CD4-positive, alpha-beta T cell treated with Interleukin-10 for 1 hour (primary cell): ENCODE results near the gene AASDHPPT.

Experiments used
- DNase-seq: peaks from one replicate; pipeline ENCODE4 v3.0.0-alpha.2; 2020

The AASDHPPT gene

DNA sequence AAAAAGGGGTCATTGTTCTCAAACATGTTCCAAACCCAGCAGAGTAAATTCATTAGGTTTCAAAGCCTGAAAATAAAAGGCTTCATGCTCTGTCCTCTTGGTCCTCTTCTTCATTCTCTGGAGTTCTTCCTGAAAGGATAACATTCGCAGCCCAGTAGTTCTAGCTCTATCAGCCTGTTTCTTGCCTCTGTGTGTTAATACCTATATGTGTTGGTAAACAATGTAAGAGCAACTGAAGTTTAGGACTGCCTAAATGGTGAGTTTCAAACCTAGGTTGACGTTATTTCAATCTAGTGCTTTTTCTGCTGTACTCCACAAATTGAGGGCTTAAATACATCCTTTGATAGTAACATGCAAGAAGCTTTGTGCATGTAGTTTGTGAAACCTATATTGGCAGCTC, 9.4 kb downstream of the AASDHPPT start:
- DNase-seq, result no peak

DNA sequence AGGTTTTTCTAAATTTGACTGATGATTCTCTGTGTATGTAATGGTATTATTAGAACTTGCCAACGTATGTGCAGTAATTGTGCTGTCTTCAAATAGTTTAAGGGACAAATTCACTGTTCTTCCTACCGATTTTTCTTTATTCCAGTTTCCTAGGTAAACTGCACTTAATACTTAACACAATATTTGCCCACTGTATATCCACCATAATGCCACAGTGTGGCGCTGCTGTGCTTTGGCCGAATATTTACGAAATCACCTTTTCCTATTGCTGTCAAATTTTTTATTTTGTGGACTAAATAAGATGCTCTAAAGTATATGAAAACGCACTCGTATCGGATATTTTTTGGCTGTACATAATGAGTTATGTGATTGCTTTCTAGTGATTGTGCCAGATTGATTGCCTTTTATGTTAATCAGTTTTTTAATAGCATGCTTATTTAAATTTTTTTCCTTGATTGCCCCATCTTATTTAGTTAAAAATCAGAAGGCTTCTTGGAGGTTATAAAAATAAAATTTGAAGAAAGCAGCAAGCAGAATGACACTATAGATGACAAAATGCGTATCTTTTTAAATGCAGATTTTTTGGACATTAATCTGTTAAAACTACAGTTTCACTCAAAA, 10.5 kb downstream of the AASDHPPT start:
- peak; percentile 52 for DNase-seq

DNA sequence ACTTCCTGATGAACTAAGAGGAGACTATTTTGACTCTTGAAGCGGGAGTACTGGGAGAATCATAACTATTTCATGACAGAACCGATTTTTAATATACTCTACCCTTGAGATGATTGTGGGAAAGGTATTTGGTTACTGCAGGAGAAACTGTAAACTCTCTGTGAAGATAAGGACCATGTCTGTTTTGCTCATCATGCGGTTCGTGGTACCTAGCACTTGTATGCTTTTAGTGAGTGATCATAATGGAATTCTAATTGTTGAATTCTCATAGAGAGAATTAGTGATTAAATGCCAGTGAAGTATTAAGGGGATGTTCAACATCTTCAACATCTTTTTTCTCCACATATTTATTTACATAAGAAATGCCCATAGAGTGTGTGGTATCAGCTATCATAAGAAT, 11.4 kb downstream of the AASDHPPT start:
- DNase-seq, result no peak

DNA sequence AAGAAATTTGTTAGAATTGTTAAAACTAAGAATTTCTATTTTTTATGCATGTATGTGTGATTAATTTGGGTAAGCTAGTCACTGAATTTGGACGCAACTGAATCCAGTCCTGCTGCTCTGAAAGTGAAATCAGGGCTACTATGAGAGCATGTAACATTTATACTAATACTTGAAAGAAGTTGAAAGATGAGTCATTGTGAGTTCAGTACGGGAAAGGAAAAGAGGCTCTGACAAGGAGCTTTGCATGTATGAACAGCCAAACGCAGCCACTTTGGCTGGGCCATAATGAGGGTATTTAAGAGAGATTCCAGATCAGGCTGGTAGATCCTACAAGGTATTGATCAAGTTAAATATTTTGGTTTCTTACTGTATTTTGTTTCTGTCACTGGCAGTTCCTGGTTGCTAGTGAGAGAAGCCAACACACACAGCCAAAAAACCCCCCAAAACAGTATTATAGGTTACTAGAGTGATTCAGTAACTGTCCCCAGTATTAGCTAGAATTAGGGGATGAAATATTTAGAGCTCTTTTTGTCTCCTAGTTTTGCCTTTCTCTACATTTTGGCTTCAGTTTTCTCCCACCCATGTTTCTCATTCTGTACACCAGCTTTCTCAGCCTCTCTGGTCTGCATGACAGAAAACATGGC, 14.1 kb downstream of the AASDHPPT start:
- DNase-seq, result no peak

DNA sequence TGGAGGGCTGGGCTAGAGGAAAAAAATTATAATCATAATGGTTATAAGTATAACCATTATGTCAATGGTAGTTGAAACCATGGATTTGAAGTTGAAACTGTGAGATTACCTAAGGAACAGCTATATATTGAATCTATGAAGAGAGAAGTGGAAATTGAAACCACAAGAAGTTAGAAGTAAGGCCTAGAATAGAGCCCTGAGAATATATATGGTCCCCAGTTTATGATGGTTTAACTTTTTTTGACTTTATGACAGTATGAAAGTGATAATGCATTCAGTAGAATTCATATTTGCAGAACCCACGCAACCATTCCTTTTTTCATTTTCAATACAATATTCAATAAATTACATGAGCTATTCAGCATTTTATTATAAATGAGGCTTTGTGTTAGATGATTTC, 15.0 kb downstream of the AASDHPPT start:
- no peak for DNase-seq

DNA sequence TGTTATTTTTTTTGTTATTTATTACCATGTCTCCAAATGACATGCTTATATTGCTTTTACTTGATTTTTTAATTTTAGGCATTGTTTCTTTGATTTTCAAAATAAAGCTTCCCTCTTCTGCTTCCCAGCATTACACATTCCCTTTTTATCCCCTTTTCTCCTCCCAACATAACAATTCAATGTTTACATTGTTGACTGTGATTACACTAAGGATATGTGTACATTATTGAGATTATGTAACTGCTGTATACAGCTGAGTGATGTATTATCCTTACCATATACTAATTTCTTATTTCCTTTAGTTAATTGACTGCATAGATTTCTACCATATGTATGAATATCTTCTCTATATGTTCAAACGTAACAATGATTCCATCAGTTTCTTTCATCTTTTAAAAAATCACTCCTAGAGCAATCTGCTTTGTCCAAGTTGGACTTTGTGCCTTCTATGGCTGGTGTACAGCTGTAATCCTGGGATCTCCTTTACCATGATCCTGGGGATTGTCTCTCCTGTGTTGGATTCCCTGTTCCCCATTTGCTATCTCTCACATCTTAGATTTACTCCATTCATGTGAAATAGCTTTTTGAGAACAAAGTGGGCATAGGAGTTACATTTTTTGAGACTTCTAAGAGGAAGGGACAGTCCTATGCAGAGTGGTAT, 21.6 kb downstream of the AASDHPPT start:
- DNase-seq, result no peak

DNA sequence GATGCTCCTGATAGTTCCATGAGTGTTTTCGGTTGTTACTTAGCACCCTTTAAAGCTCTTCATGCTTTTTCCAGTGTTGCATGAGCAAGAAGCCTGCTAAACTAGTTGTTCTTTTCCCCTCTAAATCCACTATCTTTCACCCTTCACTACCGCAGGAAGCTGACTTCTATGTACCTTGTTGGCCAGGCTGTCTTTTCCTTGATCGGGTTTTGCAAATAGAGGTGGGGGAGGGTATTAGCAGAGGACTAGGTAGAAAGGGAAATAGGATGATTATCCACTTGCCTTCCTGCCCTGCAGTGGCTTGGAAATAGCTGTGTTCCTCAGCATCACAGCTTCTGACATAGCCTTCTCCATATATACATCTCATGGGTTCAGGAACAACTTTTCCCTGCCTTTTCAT, 23.9 kb downstream of the AASDHPPT start:
- DNase-seq, result no peak

DNA sequence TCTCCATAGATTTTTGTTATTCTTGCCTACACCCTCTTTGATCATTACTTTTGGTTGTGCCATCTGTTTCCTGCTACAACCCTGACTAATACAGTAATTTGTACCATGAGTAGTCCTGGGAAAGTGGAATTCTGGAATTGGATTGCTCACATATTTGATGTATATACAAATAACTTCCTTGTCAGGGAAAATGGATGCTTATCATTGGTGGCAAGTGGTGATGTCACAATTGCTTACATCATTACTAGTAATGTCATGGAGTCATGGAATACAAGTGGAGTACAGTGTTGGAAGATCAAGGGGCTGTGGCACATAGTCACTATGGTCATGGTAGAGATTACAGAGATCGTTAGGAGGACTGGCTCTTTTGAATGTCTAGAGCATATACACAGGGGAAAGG, 24.4 kb downstream of the AASDHPPT start:
- no peak for DNase-seq

DNA sequence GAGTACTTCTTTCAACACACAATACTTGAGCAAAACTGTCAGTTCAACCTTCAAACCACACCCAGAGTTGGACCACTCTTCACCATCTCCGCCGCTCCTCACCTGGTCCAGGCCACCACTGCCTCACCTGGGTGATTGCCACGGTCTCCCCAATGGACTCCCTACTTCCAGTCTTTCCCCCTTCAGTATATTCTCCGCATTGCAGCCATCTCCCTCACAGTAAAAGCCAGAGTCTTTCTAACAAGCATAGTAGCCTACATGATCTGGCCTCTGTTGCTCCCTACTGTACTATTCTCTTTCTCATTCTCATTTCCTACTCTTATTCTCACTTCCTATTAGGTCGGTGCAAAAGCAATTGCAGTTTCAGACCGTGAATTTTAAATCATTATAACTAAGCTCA, 28.5 kb downstream of the AASDHPPT start:
- DNase-seq, result no peak

DNA sequence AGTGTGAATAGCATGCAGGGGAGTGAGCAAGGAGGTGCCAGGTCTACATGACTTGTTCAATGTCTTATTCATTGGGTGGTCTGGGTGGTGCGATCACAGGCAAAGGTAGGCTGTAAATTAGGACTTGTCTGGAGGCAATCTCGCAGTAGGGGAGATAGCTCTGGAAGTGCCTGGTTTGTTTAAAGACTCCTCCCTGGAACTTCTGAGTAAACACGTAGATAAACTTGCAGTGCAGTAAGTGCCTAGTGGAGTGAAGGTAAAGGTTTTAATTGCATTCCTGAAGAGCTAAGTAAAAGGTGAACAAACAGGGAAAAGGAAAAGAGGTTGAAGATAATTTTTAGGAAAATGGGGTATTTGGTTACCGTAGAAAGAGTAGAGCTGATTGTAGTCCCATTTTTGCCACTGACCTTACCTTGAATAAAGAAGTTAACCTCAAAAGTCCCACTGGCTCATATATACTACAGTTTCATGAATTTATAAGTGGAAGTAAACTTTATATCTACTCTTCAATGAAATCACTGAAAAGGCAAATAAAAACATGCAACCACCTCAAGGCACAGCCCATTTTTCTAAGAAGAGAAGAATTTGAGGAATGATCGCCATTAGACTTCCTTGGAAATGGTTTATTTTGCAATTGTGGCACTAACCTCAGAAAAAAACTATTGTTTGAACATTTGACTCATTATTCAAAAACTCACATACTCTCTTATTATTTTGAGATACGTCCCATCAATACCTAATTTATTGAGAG, 44.3 kb downstream of the AASDHPPT start:
- DNase-seq, result no peak

DNA sequence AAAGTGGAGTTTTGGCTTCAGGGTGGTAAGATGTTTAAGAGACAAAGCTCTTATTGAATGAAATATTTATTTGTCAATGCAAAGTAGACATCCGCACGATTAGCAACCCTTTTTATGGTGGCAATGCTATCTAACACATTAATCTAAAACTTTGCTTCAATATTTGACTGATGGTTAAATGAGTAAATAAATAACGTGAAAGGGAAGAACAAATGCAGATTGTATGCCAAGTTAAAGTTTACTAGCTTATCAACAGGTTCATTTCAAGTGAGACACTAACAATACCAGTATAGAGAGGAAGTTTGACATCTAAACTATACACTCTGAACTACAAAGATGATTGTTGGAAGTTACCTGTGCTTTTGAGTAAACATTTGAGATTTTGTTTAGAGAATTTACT, 50.1 kb downstream of the AASDHPPT start:
- no peak for DNase-seq

DNA sequence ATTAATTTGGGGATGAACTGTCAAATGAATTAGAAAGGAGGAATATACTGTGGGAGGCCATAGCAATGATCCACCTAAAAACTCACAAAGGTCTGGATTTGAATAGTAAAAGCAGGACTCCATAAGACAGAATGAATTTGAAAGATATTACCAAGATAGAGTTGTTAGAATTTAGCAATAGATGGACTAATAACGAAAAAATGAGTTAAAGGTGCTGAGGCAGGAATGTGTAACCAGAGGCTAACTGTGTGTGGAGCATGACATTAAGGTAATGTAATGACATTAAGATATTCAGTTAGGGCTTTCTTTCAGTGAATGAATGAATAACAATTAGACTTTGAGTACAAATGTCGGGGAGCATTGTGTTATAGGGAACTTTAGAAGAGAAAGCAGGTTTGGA, 51.3 kb downstream of the AASDHPPT start:
- DNase-seq, result no peak

DNA sequence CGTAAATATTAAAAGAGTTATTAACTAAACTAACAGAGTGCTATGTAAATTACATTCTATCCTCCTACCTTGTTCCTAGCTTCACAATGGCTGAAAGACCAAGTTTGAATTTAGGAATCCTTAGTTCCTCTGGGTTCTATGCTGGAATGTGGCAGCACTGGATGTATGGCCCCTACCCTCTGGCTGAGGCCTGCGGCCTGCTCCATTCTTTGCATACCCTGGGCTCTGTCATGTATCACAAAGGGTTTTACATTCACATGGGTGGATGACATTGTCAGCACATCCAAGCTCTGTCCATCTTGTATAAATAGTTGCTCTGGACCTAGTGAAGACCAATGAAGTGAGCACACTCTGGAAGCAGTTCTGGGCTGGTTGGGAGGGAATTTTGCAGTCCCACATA, 54.5 kb downstream of the AASDHPPT start:
- DNase-seq, result no peak

DNA sequence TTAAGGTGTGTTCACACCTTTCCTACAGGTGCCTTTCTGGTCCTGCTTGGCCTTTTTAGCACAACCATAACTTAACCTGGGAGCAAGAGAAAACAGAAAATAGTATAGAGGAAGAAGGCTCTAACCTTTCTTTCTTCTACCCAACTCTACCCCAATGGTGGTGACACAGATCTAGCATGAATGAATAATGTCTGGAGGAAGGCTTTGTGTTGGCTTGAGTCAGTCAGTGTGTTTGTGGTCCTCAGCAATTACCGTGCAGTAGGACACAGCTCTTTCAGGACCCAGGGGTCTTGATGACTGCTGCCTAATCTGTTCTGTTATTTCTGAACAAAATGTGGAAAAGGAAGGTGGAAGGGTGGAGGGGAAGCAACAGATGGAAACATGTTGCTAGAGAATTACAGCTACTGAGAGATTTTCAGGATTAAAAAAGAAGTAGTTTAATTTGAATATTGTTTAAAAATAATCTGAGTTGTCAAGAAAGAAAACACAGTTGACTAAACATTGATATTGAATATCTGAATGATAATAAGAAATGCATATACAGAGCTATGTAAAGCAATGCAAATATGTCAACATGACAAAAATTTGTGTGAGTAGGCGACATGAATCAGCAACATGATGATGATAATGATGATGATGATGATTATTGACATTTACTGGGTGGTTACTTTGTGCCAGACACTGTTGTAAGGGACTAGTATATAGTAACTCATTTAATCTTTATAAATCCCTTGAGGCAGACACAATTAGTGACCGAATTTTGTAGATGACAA, 55.3 kb downstream of the AASDHPPT start:
- DNase-seq, result no peak

DNA sequence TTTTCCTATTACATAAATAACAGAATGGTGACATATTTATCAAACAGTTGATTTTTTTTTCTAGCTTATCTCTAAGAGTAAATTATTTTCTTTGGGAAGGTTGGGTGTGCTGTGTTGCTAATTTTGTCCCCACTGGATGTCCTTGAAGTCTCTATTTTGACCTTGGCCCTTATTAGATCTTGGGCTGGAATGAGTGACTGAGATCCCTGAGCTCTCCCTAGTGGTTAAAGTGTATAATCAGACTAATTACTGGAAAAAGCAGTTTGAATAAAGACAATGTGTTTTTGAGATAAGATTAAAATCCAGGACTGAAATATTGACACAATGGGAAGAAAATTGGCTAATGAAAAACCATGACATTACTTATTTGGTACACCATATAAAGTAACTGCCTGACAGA, 56.1 kb downstream of the AASDHPPT start:
- no peak for DNase-seq

DNA sequence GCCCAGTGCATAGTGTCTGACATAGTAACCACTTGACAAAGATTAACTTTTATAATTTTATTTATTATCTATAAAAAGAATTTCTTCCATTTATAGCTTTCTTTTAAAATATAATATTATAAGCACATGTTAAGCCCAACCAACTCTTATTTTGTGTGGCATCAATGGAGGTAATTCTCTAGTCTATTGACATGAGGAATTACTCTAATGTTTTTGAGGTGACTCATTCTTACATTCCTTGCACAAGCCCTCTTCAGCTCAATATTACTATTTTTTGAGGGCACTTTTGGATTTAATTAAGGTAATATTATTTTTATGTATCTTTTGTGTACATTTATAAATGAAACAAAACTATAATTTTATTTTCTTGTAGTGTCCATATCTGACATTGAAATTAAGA, 59.6 kb downstream of the AASDHPPT start:
- no peak for DNase-seq

DNA sequence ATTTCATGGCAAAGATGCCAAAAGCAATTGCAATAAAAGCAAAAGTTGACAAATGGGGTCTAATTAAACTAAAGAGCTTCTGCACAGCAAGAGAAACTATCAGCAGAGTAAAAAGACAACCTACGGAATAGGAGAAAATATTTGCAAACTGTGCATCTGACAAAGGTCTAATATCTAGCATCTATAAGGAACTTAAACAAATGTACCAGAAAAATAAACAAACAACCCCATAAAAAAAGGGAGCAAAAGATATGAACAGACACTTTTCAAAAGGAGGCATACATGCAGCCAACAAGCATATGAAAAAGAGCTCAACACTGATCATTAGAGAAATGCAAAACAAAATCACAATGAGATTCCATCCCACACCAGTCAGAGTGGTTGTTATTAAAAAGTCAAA, 60.3 kb downstream of the AASDHPPT start:
- DNase-seq, result no peak
